Left ventricle myocardium inferior (tissue), 1 donor: ENCODE results near the gene CEP57. TPM values are rescaled to one million over a fixed set of nuclear protein-coding genes. Genes with fewer than 3 reads are reported as not detected.

ENCODE experiments used
- DNase-seq: peaks from one replicate; pipeline ENCODE4 v3.0.0-alpha.2; 2020
- H3K27ac ChIP-seq: fragments of 200-600 bp; replicated peaks from 2 replicates; pipeline ENCODE4 v1.8.0; 2021
- H3K27me3 ChIP-seq: fragments of 200-600 bp; 2 replicates; pipeline ENCODE4 v1.8.0; 2021; ENCODE audit warnings: low read depth
- H3K36me3 ChIP-seq: fragments of 200-600 bp; 2 replicates; pipeline ENCODE4 v1.8.0; 2021
- H3K4me1 ChIP-seq: fragments of 200-600 bp; 2 replicates; pipeline ENCODE4 v1.8.0; 2021
- H3K4me3 ChIP-seq: fragments of 200-600 bp; 2 replicates; pipeline ENCODE4 v1.8.0; 2021; ENCODE audit warnings: mild to moderate bottlenecking, moderate library complexity
- H3K9me3 ChIP-seq: fragments of 200-600 bp; replicated peaks from 2 replicates; pipeline ENCODE4 v1.8.0; 2021
- intact Hi-C: fragments of 100-400 bp; cut with micrococcal nuclease; formaldehyde crosslinking; loops from one replicate; pipeline ENCODE4 v1.11.0; 2022
- long read RNA-seq: library from polyadenylated mRNA; unstranded; transcript quantifications from one replicate; pipeline ENCODE4 v2.0.0, GENCODE V29; 2021
- total RNA-seq: library from RNA; stranded (reverse); fragmentation: NEBNext Ultra II Directional; extraction: Animal tissue kit (Norgen Biotek cat#: 25700); gene quantifications from one replicate; pipeline ENCODE4 v1.2.1, GENCODE V29; 2021
- TF ChIP-seq, protein P1 (sequence below): fragments of 200-600 bp; IDR thresholded peaks from 2 replicates; pipeline ENCODE4 v1.8.0; 2021; ENCODE audit warnings: antibody characterized with exemption, mild to moderate bottlenecking, borderline replicate concordance
- donor health status: DM: no; HTN: yes; CAD: no; lungs with severe emphysema.

The CEP57 gene
- 22.2 TPM for total RNA-seq
- long read RNA-seq, transcript CEP57-202 (11 exons, 3,178 nt) = major isoform, 41 of 56 reads
- long read RNA-seq, partial matches to known transcripts = 0 of 56 reads
- long read RNA-seq, other reads (novel, unspliced or antisense) = 12 of 56 reads

- peak; percentile 90 for DNase-seq
- Histone ChIP-seq H3K27ac (peak within 1 kb of the TSS; percentile 98), H3K4me1 (peaks cover 50% of the 10 kb centered on the region), H3K36me3 (peaks cover 23% of the 10 kb centered on the region), H3K9me3 (no peaks in the 10 kb centered on the region), H3K27me3 (no peaks in the 10 kb centered on the region), H3K4me3 (peak within 1 kb of the TSS; percentile 87)
- TF ChIP-seq, protein P1, sequence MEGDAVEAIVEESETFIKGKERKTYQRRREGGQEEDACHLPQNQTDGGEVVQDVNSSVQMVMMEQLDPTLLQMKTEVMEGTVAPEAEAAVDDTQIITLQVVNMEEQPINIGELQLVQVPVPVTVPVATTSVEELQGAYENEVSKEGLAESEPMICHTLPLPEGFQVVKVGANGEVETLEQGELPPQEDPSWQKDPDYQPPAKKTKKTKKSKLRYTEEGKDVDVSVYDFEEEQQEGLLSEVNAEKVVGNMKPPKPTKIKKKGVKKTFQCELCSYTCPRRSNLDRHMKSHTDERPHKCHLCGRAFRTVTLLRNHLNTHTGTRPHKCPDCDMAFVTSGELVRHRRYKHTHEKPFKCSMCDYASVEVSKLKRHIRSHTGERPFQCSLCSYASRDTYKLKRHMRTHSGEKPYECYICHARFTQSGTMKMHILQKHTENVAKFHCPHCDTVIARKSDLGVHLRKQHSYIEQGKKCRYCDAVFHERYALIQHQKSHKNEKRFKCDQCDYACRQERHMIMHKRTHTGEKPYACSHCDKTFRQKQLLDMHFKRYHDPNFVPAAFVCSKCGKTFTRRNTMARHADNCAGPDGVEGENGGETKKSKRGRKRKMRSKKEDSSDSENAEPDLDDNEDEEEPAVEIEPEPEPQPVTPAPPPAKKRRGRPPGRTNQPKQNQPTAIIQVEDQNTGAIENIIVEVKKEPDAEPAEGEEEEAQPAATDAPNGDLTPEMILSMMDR = no peak
- intact Hi-C loops = no loop called here
These were observed at the start of gene CEP57 for GRCh38 chr11:95790123-95790932. Gene CEP57, plus strand, starts transcription at chr11:95790498. Its CDS starts 201 bp downstream, at chr11:95790699.

DNA sequence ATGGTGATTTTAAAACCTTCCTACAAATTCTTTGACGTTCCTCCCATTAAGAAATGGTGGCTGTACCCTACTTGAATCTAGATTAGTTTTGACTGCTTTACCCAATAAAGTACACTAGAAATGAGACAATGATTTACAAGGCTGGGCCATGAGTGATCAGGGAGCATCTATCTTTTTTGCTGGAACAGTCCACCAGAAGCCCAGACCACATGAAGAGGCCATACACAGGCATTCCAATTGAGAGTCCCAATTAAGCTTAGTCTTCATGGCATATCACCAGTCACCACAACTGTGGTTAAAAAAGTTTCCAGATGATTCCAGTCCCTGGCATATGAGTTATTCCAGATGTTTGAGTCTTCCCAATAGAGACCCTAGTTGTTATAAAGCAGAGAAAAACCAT, 40.2 kb upstream of the CEP57 start:
- no peaks in the 10 kb centered on the region for H3K36me3 ChIP-seq
- H3K4me1 ChIP-seq = no peaks in the 10 kb centered on the region
- no peak overlapping the region for H3K27ac ChIP-seq
- peaks cover 4% of the 10 kb centered on the region for H3K27me3 ChIP-seq
- no peaks in the 10 kb centered on the region for H3K9me3 ChIP-seq
- no peak for DNase-seq
- no peak overlapping the region for H3K4me3 ChIP-seq
- intact Hi-C loops = no loop called here
- TF ChIP-seq, protein P1 = no peak

- Histone ChIP-seq H3K36me3 (no peaks in the 10 kb centered on the region), H3K9me3 (no peaks in the 10 kb centered on the region), H3K4me3 (no peak overlapping the region), H3K27me3 (peaks cover 4% of the 10 kb centered on the region), H3K27ac (no peak overlapping the region), H3K4me1 (no peaks in the 10 kb centered on the region)
- DNase-seq = no peak
- intact Hi-C loops = no loop called here
- TF ChIP-seq, protein P1 = no peak
These were observed 38.8 kb upstream of the CEP57 start for GRCh38 chr11:95751515-95751914.

GRCh38 chr11:95760941-95761340, 29.4 kb upstream of the CEP57 start:
- intact Hi-C loops = loop anchor here (5.0 kb wide), 1 partner anchor 609 kb away; no protein-coding TSS in a partner anchor
- TF ChIP-seq, protein P1 = no peak

GRCh38 chr11:95762534-95762933, 27.8 kb upstream of the CEP57 start:
- Histone ChIP-seq H3K27me3 (peaks cover 21% of the 10 kb centered on the region), H3K9me3 (no peaks in the 10 kb centered on the region)
- intact Hi-C loops = loop anchor here (5.0 kb wide), 1 partner anchor 610 kb away; no protein-coding TSS in a partner anchor

More at GRCh38 chr11:95760941-95761340, 29.4 kb upstream of the CEP57 start:
- DNase-seq = no peak
- no peak overlapping the region for H3K27ac ChIP-seq
- H3K4me3 ChIP-seq = no peak overlapping the region
- no peaks in the 10 kb centered on the region for H3K4me1 ChIP-seq
- peaks cover 21% of the 10 kb centered on the region for H3K27me3 ChIP-seq
- H3K36me3 ChIP-seq = no peaks in the 10 kb centered on the region
- H3K9me3 ChIP-seq = no peaks in the 10 kb centered on the region

More at GRCh38 chr11:95762534-95762933, 27.8 kb upstream of the CEP57 start:
- no peak overlapping the region for H3K4me3 ChIP-seq
- no peak overlapping the region for H3K27ac ChIP-seq
- H3K4me1 ChIP-seq = no peaks in the 10 kb centered on the region
- no peak for DNase-seq
- TF ChIP-seq, protein P1 = no peak
- H3K36me3 ChIP-seq = no peaks in the 10 kb centered on the region
